ENCODE results near the gene CCM2L.

GRCh38 chr20:32064667-32065066 is 54.4 kb downstream of the CCM2L start:
- no peak for TF ChIP-seq POLR2A (IDR thresholded peaks at IDR 0.05; ENCODE audit: low read depth, low read length)
- no peak for TF ChIP-seq TAF1 (IDR thresholded peaks at IDR 0.05; ENCODE audit: low read depth, low read length)
- TF ChIP-seq POLR2AphosphoS5 (IDR thresholded peaks at IDR 0.05; ENCODE audit: low read depth, low read length): no peak
- TF ChIP-seq SPI1 (IDR thresholded peaks at IDR 0.05; ENCODE audit: low read depth, low read length): no peak
- TF ChIP-seq PAX5 (IDR thresholded peaks at IDR 0.05; ENCODE audit: insufficient read depth, low read length, severe bottlenecking): no peak
